HEK293 (cell line): Measurements from ENCODE around the gene FTO.

ENCODE experiments used
- CTCF ChIA-PET: fragments of 350-600 bp; formaldehyde crosslinking; extraction: SDS; loops from one replicate; lab custom pipeline; 2021; ENCODE audit warnings: antibody characterized with exemption; lab: Yijun Ruan, JAX
- POLR2A ChIA-PET: fragments of 300-600 bp; formaldehyde crosslinking; extraction: SDS; loops from one replicate; lab custom pipeline; 2020; ENCODE audit warnings: antibody characterized with exemption, inconsistent platforms; lab: Yijun Ruan, JAX
- H3K27ac ChIP-seq: fragments of 200-500 bp; sonication (Bioruptor generic); 2 replicates; pipeline ENCODE4 v1.5.1; 2014; ENCODE audit warnings: low read depth, low read length, control low read depth, inconsistent platforms; ENCODE audit errors: extremely low read depth
- H3K36me3 ChIP-seq, 2 experiments: fragments of 200-500 bp in 1 of 2; sonication (Bioruptor generic) in 1 of 2; 1 replicate in 1 of 2; 2 replicates in 1 of 2; pipeline ENCODE4 v1.5.1; 2014 to 2017; ENCODE audit warnings: inconsistent platforms in 2 of 2, low read length in 2 of 2; ENCODE audit not compliant: control insufficient read depth in 2 of 2, insufficient read depth in 1 of 2
- H3K4me1 ChIP-seq: fragments of 200-500 bp; sonication (Bioruptor generic); 2 replicates; pipeline ENCODE4 v1.5.1; 2014; ENCODE audit warnings: mild to moderate bottlenecking, low read length, inconsistent platforms; ENCODE audit not compliant: control insufficient read depth, insufficient read depth
- H3K4me3 ChIP-seq: 2 replicates; pipeline ENCODE4 v1.5.1; 2011; ENCODE audit warnings: low read depth, mild to moderate bottlenecking, control low read depth, low read length, moderate library complexity
- H3K9me3 ChIP-seq: fragments of 200-500 bp; sonication (Bioruptor generic); 2 replicates; pipeline ENCODE4 v1.5.1; 2014; ENCODE audit warnings: low read depth, low read length, inconsistent platforms; ENCODE audit not compliant: control insufficient read depth, insufficient read depth
- HOXC10 ChIP-seq: sonication (generic); formaldehyde crosslinking; IDR thresholded peaks from 2 replicates; pipeline ENCODE4 v1.8.1; 2023; ENCODE audit warnings: mild to moderate bottlenecking, missing genetic modification reagents
- RBAK ChIP-seq: fragments of 450-650 bp; formaldehyde crosslinking; IDR thresholded peaks from 2 replicates; pipeline ENCODE4 v1.5.1; 2016; ENCODE audit warnings: missing biosample characterization, missing genetic modification characterization
- ZBTB20 ChIP-seq: fragments of 450-650 bp; formaldehyde crosslinking; IDR thresholded peaks from 2 replicates; pipeline ENCODE4 v1.5.1; 2016; ENCODE audit warnings: missing biosample characterization, missing genetic modification characterization
- ZFP37 ChIP-seq: fragments of 450-650 bp; formaldehyde crosslinking; IDR thresholded peaks from 2 replicates; pipeline ENCODE4 v1.5.1; 2016; ENCODE audit warnings: missing biosample characterization, missing genetic modification characterization
- ZIC2 ChIP-seq: fragments of 450-650 bp; formaldehyde crosslinking; IDR thresholded peaks from 2 replicates; pipeline ENCODE4 v1.5.1; 2016; ENCODE audit warnings: missing biosample characterization, missing genetic modification characterization
- ZNF146 ChIP-seq: fragments of 450-650 bp; formaldehyde crosslinking; IDR thresholded peaks from 2 replicates; pipeline ENCODE4 v1.5.1; 2016; ENCODE audit warnings: missing biosample characterization, missing genetic modification characterization
- ZNF211 ChIP-seq: fragments of 450-650 bp; formaldehyde crosslinking; IDR thresholded peaks from 2 replicates; pipeline ENCODE4 v1.5.1; 2016; ENCODE audit warnings: low read depth, missing biosample characterization, missing genetic modification characterization
- ZNF302 ChIP-seq: fragments of 450-650 bp; formaldehyde crosslinking; IDR thresholded peaks from 2 replicates; pipeline ENCODE4 v1.5.1; 2016; ENCODE audit warnings: missing biosample characterization, missing genetic modification characterization, low read depth
- ZNF335 ChIP-seq: fragments of 450-650 bp; formaldehyde crosslinking; conservative IDR thresholded peaks from 2 replicates; pipeline ENCODE4 v1.5.1; 2016; ENCODE audit warnings: missing biosample characterization, missing genetic modification characterization
- ZNF350 ChIP-seq: fragments of 450-650 bp; formaldehyde crosslinking; IDR thresholded peaks from 2 replicates; pipeline ENCODE4 v1.5.0; 2017; ENCODE audit warnings: missing biosample characterization, mild to moderate bottlenecking, missing genetic modification characterization
- ZNF366 ChIP-seq: fragments of 450-650 bp; formaldehyde crosslinking; conservative IDR thresholded peaks from 2 replicates; pipeline ENCODE4 v1.5.1; 2016; ENCODE audit warnings: missing biosample characterization, missing genetic modification characterization
- ZNF394 ChIP-seq: fragments of 450-650 bp; formaldehyde crosslinking; IDR thresholded peaks from 2 replicates; pipeline ENCODE4 v1.5.1; 2016; ENCODE audit warnings: missing biosample characterization, missing genetic modification characterization, mild to moderate bottlenecking, moderate library complexity, borderline replicate concordance
- ZNF423 ChIP-seq: fragments of 450-650 bp; formaldehyde crosslinking; IDR thresholded peaks from 2 replicates; pipeline ENCODE4 v1.5.1; 2016; ENCODE audit warnings: missing biosample characterization, missing genetic modification characterization
- ZNF530 ChIP-seq: fragments of 450-650 bp; formaldehyde crosslinking; IDR thresholded peaks from 2 replicates; pipeline ENCODE4 v1.5.1; 2016; ENCODE audit warnings: low read depth, missing biosample characterization, missing genetic modification characterization
- ZNF571 ChIP-seq: fragments of 450-650 bp; formaldehyde crosslinking; IDR thresholded peaks from 2 replicates; pipeline ENCODE4 v1.5.0; 2017; ENCODE audit warnings: missing biosample characterization, missing genetic modification characterization
- ZNF596 ChIP-seq: fragments of 450-650 bp; IDR thresholded peaks from 2 replicates; pipeline ENCODE4 v1.5.0; 2018; ENCODE audit warnings: missing biosample characterization, mild to moderate bottlenecking, missing genetic modification characterization, moderate library complexity
- TF ChIP-seq, protein P1 (sequence below): fragments of 450-650 bp; formaldehyde crosslinking; IDR thresholded peaks from 2 replicates; pipeline ENCODE4 v1.5.1; 2016; ENCODE audit warnings: missing biosample characterization, missing genetic modification characterization, borderline replicate concordance

Gene FTO

DNA sequence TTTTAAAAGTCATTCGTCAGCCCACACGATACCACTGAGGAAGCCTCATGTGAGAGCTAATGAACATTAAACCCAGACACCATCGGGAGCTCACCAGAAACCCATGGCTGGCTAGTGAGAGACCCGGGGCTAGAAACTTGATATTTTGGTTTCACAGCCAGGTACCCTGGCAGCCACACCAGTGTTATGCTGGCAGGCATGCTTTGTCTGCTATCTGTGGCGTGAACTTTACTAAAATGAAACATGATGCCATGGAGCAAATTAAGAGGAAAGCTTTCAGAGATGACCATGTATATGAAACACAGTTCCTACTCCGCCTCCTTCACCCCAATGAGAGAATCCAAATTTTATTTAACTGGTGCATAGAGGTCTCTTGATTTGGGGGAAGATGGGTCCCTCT, 291.4 kb downstream of the FTO start:
- CTCF ChIA-PET = interaction anchor here (0.5 kb wide), 1 partner anchor 80 kb away, joined by 3 read pairs; no protein-coding TSS in a partner anchor
- Histone ChIP-seq H3K9me3 (no peaks in the 10 kb centered on the region), H3K4me3 (no peak overlapping the region), H3K27ac (no peak overlapping the region), H3K4me1 (peaks cover 13% of the 10 kb centered on the region), H3K36me3 (no peaks in the 10 kb centered on the region)
- no peak for TF ChIP-seq RBAK (tag by site-specific recombination)
- 0 out of 2 replicates have a peak, but pooled peaks have one; percentile 23 for TF ChIP-seq ZBTB20 (tag by site-specific recombination)
- TF ChIP-seq, all 188 proteins: peak for 1
- POLR2A ChIA-PET = no interaction called here

DNA sequence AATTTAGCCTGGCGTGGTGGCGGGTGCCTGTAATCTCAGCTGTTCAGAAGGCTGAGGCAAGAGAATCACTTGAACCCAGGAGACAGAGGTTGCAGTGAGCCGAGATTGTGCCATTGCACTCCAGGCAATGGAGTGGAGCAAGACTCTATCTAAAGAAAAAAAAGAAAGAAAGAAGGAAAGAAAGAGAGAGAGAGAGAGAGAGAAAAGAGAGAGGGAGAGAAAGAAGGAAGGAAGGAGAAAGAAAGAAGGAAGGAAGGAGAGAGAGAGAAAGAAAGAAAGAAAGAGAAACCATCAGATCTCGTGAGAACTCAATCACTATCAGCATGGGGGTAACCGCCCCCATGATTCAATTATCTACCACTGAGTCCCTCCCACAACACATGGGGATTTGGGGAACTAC, 293.0 kb downstream of the FTO start:
- CTCF ChIA-PET = no interaction called here

DNA sequence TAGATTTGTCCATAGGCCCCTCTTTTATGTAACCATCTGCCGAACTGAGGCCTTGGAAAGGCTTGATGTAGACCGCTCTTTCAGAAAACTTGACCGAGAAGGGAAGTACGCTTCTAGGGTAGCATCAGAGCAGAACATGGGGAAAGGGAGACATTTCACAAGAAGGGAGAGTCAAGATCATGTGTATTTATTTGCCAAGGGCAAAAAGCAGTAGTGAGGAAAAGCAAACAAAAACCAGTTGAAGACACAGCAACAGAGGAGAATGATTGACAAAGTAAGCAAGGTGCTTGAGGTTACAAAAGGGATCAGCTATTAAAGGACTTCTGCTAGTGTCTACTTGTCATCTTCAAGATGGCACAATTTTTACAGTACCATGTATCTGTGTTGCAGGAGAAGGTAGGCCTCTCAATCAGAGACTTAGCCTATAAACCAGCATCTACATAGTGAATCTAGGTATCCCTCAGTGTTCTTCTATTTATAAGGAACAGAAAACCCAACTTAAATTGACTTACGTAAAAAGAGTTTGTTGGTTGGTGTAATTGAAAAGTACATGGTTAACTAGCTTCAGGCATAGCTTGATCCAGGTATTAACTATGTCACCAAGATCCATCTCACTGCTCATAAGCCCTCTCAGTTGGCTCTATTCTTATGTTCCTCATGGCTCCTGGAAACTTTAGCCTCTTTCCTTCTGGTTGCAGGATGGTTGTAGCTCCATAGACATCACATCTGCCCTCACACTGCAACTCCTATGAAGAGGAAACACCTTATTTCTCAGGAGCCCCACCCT, 294.3 kb downstream of the FTO start:
- CTCF ChIA-PET = interaction anchor here (0.7 kb wide), 1 partner anchor 13 kb away, joined by 3 read pairs; no protein-coding TSS in a partner anchor
- POLR2A ChIA-PET = no interaction called here
- no peak overlapping the region for H3K4me3 ChIP-seq
- H3K4me1 ChIP-seq = peaks cover 2% of the 10 kb centered on the region; the same call in 1 of the 2 replicates
- H3K27ac ChIP-seq = no peak overlapping the region
- no peaks in the 10 kb centered on the region for H3K9me3 ChIP-seq
- no peaks in the 10 kb centered on the region for H3K36me3 ChIP-seq
- TF ChIP-seq ZNF146 (tag by site-specific recombination) (no peak), ZNF394 (tag by site-specific recombination) (no peak), ZNF530 (no peak), ZNF211 (no peak), ZNF571 (tag by site-specific recombination) (no peak), ZNF302 (tag by site-specific recombination) (no peak), ZFP37 (tag by site-specific recombination) (no peak), ZNF423 (tag by site-specific recombination) (no peak)
- TF ChIP-seq, protein P1, sequence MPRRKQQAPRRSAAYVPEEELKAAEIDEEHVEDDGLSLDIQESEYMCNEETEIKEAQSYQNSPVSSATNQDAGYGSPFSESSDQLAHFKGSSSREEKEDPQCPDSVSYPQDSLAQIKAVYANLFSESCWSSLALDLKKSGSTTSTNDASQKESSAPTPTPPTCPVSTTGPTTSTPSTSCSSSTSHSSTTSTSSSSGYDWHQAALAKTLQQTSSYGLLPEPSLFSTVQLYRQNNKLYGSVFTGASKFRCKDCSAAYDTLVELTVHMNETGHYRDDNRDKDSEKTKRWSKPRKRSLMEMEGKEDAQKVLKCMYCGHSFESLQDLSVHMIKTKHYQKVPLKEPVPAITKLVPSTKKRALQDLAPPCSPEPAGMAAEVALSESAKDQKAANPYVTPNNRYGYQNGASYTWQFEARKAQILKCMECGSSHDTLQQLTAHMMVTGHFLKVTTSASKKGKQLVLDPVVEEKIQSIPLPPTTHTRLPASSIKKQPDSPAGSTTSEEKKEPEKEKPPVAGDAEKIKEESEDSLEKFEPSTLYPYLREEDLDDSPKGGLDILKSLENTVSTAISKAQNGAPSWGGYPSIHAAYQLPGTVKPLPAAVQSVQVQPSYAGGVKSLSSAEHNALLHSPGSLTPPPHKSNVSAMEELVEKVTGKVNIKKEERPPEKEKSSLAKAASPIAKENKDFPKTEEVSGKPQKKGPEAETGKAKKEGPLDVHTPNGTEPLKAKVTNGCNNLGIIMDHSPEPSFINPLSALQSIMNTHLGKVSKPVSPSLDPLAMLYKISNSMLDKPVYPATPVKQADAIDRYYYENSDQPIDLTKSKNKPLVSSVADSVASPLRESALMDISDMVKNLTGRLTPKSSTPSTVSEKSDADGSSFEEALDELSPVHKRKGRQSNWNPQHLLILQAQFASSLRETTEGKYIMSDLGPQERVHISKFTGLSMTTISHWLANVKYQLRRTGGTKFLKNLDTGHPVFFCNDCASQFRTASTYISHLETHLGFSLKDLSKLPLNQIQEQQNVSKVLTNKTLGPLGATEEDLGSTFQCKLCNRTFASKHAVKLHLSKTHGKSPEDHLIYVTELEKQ (tag by site-specific recombination) = no peak

More for the DNA sequence above, 293.0 kb downstream of the FTO start:
- peaks cover 6% of the 10 kb centered on the region; the same call in 1 of the 2 replicates for H3K4me1 ChIP-seq
- no peaks in the 10 kb centered on the region for H3K9me3 ChIP-seq
- POLR2A ChIA-PET = no interaction called here
- H3K36me3 ChIP-seq = no peaks in the 10 kb centered on the region
- H3K27ac ChIP-seq = no peak overlapping the region
- TF ChIP-seq ZIC2 (tag by site-specific recombination) = no peak
- TF ChIP-seq ZNF366 (tag by site-specific recombination) = 0 out of 2 replicates have a peak, but pooled peaks have one; percentile 41
- no peak for TF ChIP-seq ZNF350 (tag by site-specific recombination)
- TF ChIP-seq, protein P1 (tag by site-specific recombination) = no peak
- TF ChIP-seq HOXC10 = no peak
- TF ChIP-seq ZNF596 (tag by site-specific recombination) = peak; percentile 65
- no peak for TF ChIP-seq ZNF335 (tag by site-specific recombination)
- TF ChIP-seq, all 188 proteins: peak for 2
- no peak overlapping the region for H3K4me3 ChIP-seq
